NB4 (cell line): ENCODE results near the gene CFAP46.
A peak's percentile ranks its signal among the peaks of the same experiment; 100 is the strongest.
"Not testable (repeated sequence)": the region's sequence is repeated elsewhere in the genome, so short reads cannot be mapped to it uniquely, and the experiment has no call there.

Source experiments
- DNase-seq: peaks from one replicate; pipeline ENCODE4 v3.0.0; 2010; ENCODE audit warnings: low read depth
- H3K4me3 ChIP-seq: one replicate; pipeline ENCODE4 v1.5.1; 2011; ENCODE audit warnings: mild to moderate bottlenecking, low read depth, low read length, moderate library complexity
- CTCF ChIP-seq: IDR thresholded peaks from one replicate; pipeline ENCODE4 v1.5.1; 2012; ENCODE audit warnings: low read depth, low read length
- MAX ChIP-seq: IDR thresholded peaks from 2 replicates; pipeline ENCODE4 v1.6.1; 2011; ENCODE audit warnings: low read depth, low read length
- MYC ChIP-seq: IDR thresholded peaks from 2 replicates; pipeline ENCODE4 v1.6.1; 2011; ENCODE audit warnings: low read depth, low read length
- POLR2A ChIP-seq: IDR thresholded peaks from 2 replicates; pipeline ENCODE4 v1.6.1; 2011; ENCODE audit warnings: mild to moderate bottlenecking; ENCODE audit not compliant: insufficient read length; ENCODE audit errors: extremely low read depth

CFAP46 gene

GRCh38 chr10:132925614-132926013 is 16.8 kb downstream of the CFAP46 start:
- TF ChIP-seq MYC, result no peak
- TF ChIP-seq POLR2A, result no peak
- no peak for TF ChIP-seq MAX
- no peak for TF ChIP-seq CTCF
- DNase-seq, result no peak

GRCh38 chr10:132925071-132925561 is 17.3 kb downstream of the CFAP46 start:
- DNase-seq, result no peak
- TF ChIP-seq POLR2A (no peak), MYC (no peak), CTCF (no peak), MAX (no peak)
- no peak overlapping the region for H3K4me3 ChIP-seq

More at GRCh38 chr10:132925614-132926013, 16.8 kb downstream of the CFAP46 start:
- no peak overlapping the region for H3K4me3 ChIP-seq

GRCh38 chr10:132924046-132924952 is 18.1 kb downstream of the CFAP46 start:
- no peak overlapping the region for H3K4me3 ChIP-seq
- DNase-seq, result no peak
- TF ChIP-seq MAX (no peak), MYC (no peak), CTCF (no peak), POLR2A (no peak)

- H3K4me3 ChIP-seq, DNase-seq: not testable (repeated sequence)
Measured at GRCh38 chr10:132923384-132923783, 19.0 kb downstream of the CFAP46 start.

- TF ChIP-seq MAX, result no peak
- DNase-seq, result no peak
- H3K4me3 ChIP-seq, result no peak overlapping the region
Measured at GRCh38 chr10:132922872-132923271, 19.5 kb downstream of the CFAP46 start.

- H3K4me3 ChIP-seq, result no peak overlapping the region
- peak; percentile 36 for DNase-seq
- no peak for TF ChIP-seq MAX
- no peak for TF ChIP-seq MYC
- no peak for TF ChIP-seq CTCF
- TF ChIP-seq POLR2A, result no peak
Measured at GRCh38 chr10:132921818-132922807, 20.3 kb downstream of the CFAP46 start.
